Endothelial cell of umbilical vein (primary cell): ENCODE measurements around the gene SRGN.

Experiments
- EZH2 ChIP-seq: IDR thresholded peaks from 2 replicates; pipeline ENCODE4 v1.6.1; 2012; ENCODE audit warnings: borderline replicate concordance, low read depth, mild to moderate bottlenecking, moderate library complexity, low read length, inconsistent platforms; ENCODE audit not compliant: severe bottlenecking
- POLR2A ChIP-seq: IDR thresholded peaks from 2 replicates; pipeline ENCODE4 v1.6.1; 2012; ENCODE audit warnings: low read depth, mild to moderate bottlenecking, control low read depth, low read length

DNA sequence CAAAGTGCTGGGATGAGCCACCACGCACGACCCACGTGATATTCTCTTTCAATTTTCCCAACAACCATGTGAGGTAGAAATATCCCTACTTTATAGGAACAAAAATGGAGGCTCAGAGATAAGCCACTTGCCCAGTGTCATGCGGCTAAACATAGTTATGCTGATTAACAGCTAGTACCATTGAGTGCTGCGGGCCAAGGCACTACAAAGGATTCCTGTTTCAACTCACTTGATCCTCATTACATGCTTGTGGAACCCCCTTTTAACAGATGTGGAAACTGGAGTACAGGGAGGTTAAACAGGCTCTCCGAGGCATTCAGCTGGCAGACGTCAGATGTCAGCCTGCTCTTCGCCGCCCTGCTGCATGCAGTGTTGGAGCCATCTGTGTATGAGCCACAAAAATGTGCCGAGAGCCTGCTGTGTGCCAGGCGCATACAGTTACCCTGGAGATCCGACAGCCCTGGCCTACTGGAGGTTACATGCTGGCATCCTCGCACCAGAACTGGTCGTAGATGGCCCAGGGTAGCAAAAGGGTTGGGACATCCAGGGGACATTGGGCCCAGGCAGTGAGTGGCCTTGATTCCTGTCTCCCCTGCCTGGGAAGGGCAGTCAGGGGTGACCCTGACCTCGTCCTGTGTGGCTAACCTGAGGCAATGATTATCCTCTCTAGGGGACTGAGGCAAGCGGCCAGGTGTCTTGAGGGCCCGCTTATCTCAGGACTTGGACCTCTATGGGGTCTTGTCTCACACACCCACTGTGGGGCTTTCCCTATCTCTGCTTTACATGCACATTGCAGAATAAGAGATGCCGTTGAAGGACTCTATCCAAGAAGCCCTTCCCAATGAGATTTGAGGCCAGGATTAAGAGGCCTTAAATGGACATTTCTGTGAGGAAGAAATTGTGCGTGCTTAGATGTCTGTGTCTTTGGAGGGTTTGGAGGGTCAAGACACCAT, 18.5 kb upstream of the SRGN start:
- TF ChIP-seq POLR2A = no peak
- no peak for TF ChIP-seq EZH2
